Subcutaneous adipose tissue (tissue), 4 donors: ENCODE measurements around the gene TRIP12. TPM values are rescaled to one million over a fixed set of nuclear protein-coding genes. Genes with fewer than 3 reads are reported as not detected.

Source experiments
- total RNA-seq, 4 donors: library from RNA; depleted of rRNA; stranded (reverse); fragments of >200 nt; gene quantifications; one replicate each; pipeline ENCODE4 v1.1.0, GENCODE V29; 2016
- TF ChIP-seq, protein P1 (sequence below): fragments of 450-650 bp; IDR thresholded peaks from one replicate; pipeline ENCODE4 v1.5.1; 2016; ENCODE audit warnings: low read depth, mild to moderate bottlenecking, control low read depth, antibody characterized with exemption, moderate library complexity

Gene TRIP12
- total RNA-seq, 4 donors from 2014 or later = 202 to 249 (median 216) TPM

DNA sequence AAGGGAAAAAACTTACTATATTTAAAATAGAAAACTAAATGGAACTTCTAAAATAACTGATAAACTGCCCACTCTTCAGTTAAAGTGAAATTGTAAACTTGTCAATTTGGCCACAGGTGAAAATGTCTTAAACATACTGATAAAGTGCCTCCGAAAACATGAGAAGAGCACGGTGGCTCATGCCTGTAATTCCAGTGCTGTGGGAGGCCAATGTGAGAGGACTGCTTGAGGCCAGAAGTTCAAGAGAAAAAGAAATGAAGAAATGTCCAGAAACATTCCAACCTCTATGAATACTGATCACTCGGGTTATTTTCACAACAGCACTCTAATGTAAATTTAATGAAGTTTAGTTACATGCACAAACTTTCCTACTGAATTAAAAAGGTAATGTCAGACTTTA, 144.1 kb downstream of the TRIP12 start:
- TF ChIP-seq, protein P1, sequence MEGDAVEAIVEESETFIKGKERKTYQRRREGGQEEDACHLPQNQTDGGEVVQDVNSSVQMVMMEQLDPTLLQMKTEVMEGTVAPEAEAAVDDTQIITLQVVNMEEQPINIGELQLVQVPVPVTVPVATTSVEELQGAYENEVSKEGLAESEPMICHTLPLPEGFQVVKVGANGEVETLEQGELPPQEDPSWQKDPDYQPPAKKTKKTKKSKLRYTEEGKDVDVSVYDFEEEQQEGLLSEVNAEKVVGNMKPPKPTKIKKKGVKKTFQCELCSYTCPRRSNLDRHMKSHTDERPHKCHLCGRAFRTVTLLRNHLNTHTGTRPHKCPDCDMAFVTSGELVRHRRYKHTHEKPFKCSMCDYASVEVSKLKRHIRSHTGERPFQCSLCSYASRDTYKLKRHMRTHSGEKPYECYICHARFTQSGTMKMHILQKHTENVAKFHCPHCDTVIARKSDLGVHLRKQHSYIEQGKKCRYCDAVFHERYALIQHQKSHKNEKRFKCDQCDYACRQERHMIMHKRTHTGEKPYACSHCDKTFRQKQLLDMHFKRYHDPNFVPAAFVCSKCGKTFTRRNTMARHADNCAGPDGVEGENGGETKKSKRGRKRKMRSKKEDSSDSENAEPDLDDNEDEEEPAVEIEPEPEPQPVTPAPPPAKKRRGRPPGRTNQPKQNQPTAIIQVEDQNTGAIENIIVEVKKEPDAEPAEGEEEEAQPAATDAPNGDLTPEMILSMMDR = no peak

DNA sequence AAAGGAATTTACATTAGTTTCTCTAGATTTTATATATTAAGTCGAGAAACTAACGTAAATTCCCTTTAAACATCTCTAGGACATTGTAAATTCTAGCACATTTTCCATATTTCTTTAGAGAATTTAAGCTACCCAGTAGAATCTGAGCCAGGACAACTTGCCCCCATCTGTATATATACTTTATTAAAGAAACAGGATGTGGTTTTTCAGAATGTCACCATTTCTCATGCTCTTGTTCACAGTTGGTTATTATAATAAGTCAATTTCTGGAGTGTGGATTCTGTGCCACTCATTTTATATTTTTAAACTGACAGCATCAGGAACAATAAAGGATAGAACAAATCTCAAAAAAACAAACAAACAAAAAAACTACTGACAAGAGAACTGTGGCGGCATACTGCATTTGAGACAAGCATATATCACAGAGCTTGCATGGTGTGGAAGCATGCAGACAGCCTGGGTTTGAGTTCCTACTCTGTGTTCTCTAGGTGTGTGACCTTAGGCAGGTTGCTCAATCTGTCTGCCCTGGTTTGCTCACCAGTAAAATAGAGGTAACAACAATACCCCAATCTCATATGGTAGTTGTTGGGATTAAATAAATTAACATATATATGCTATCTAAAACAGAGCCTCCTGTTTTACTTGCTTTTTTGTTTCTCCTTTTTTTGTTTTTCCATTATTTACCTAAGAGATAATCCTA, 146.0 kb downstream of the TRIP12 start:
- TF ChIP-seq, protein P1 = no peak

DNA sequence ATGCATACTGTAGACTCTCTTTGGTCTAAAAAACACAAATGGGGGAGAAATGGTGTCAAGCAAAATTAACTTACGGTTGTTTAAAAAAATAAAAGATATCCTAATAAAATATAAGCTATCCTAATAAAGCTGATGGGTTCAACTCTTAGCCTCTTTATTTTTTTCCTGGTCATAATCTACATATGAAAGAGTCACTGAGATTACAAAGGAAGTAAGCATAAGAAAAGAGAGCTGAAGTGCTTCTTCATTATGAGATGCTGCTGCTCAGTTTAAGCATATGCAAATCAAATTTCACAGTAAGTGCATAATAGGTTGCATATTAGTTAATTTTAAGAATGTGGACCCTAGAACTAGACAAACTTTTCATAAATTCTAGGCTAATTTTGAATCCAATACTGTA, 147.6 kb downstream of the TRIP12 start:
- TF ChIP-seq, protein P1 = no peak

DNA sequence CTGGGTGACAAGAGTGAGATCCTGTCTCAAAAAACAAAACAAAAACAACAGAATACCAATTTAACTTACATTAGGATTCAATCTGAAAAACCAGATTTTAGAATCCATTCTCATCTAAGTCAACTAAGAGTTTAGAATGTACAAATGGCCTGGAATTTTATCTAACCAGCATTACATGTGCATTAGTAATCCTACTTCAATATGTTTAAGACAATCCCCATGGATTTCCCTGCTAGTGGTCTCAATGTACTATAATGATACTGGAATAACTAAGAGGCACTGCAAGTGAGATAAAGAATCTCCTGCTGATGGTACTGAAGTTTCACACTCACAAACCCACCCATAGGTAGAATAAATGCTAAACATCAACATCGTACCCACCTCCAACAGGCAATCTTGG, 153.6 kb downstream of the TRIP12 start:
- TF ChIP-seq, protein P1 = no peak

DNA sequence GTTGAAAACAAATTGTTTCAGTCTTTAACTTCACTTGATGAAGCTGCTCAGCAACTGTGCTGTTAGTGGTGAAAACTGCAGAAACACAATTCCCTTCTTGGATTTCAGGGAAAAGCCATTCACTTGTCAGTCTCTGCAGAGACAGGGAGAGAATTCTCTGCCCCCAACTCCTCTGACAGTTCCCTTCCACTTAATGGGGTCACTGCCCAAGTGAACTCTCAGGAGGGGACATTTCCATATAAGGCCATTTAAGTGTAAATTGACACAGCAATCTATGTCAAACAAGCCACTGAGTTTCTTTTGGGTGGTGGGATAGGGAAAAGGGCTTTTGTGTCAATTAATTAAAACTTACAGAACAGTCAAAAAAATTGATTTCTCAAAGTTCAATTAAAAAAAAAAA, 156.1 kb downstream of the TRIP12 start:
- TF ChIP-seq, protein P1 = no peak

DNA sequence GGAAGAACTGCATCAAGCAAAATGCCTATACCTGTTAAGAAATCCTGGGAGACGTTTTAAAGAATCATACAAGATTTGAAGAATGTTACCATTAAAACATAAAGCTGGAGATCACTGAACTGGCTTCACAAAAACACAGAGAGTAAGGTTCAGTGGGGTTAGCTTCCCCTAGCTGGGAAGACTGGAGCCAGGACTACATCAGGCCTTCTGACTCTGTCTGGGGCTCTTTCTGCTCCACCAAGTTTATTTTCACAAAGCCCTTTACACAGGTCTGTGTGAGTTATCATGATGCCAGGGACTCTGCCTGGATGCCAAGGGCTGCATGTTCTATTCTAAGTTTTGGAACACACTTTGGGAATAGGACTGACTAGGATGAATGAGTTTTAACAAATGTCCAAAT, 160.1 kb downstream of the TRIP12 start:
- TF ChIP-seq, protein P1 = no peak

DNA sequence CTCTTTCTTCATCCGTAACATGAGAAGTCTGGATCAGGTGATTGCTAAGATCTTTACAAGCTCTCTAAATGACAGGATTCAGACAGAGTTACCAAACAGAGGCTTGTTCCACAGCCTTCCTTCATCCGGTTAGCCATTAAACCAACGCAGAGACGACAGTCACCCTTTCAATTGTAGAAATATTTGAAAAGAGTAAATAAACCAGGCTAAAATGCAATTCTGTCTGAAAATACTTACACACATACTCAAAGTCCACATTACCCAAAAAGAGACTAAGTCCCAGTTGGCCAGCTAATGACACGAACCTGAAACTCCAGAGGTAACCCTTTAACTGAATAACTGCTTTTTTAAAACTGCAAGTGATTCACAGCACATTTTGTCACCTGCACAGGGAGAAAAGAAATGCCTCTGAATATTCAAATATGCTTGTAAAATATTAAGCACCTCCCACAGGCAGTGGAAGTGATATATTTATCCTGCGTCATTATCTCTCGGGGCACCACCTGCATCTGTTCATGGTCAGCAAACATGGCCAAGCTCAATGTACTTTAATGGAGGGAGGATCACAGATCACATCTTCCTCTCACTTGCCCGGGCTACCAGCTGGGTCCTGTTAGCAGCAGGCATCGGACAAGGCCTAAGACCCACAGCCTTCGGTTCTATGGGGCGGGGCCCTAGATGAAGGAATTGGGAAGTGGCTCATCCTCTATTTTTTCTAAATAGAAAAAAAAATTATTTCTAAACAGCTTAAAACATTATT, 168.7 kb downstream of the TRIP12 start:
- TF ChIP-seq, protein P1 = no peak
